H1 (cell line): ENCODE measurements around the gene TPRN. TPM values are rescaled to one million over a fixed set of nuclear protein-coding genes. Genes with fewer than 3 reads are reported as not detected.

Source experiments
- CTCF ChIA-PET: fragments of 300-600 bp; sonication (Branson Sonifier 250); formaldehyde crosslinking; loops from one replicate; lab custom pipeline; 2021; ENCODE audit not compliant: partially characterized antibody; lab: Charles Lee
- POLR2A ChIA-PET: fragments of 300-600 bp; sonication (Branson Sonifier 250); formaldehyde crosslinking; loops from one replicate; lab custom pipeline; 2021; ENCODE audit warnings: inconsistent platforms; ENCODE audit not compliant: partially characterized antibody; lab: Charles Lee
- DNase-seq, 2 experiments: peaks; one replicate each; pipeline versions ENCODE4 v3.0.0 to v3.0.0-alpha.2; 2010 to 2022; ENCODE audit warnings: low spot score in 2 of 2, low read depth in 1 of 2, mixed read lengths in 1 of 2
- FAIRE-seq: peaks from 2 replicates; lab custom pipeline; 2011; peaks lifted over from hg19 to GRCh38; lab: Jason Lieb, UNC
- H2AFZ ChIP-seq: 2 replicates; pipeline ENCODE4 v1.8.1; 2012; ENCODE audit warnings: low read length, inconsistent platforms
- H2AK5ac ChIP-seq: 2 replicates; pipeline ENCODE4 v1.6.1; 2013; ENCODE audit warnings: low read depth, low read length
- H2BK120ac ChIP-seq: replicated peaks from 2 replicates; pipeline ENCODE3; 2013; ENCODE audit warnings: low read depth, low read length, inconsistent platforms
- H2BK12ac ChIP-seq: 2 replicates; pipeline ENCODE4 v1.6.1; 2013; ENCODE audit warnings: low read depth, low read length
- H2BK15ac ChIP-seq: 2 replicates; pipeline ENCODE4 v1.6.1; 2013; ENCODE audit warnings: low read length
- H2BK20ac ChIP-seq: 2 replicates; pipeline ENCODE4 v1.6.1; 2013; ENCODE audit warnings: low read length
- H2BK5ac ChIP-seq: 2 replicates; pipeline ENCODE4 v1.6.1; 2013; ENCODE audit warnings: low read depth, low read length
- H3K14ac ChIP-seq: 2 replicates; pipeline ENCODE4 v1.6.1; 2013; ENCODE audit warnings: inconsistent platforms; ENCODE audit not compliant: insufficient read length
- H3K18ac ChIP-seq: 2 replicates; pipeline ENCODE4 v1.6.1; 2013; ENCODE audit warnings: low read length; ENCODE audit errors: extremely low read depth
- H3K23ac ChIP-seq: 2 replicates; pipeline ENCODE4 v1.6.1; 2013; ENCODE audit warnings: inconsistent platforms; ENCODE audit not compliant: insufficient read length
- H3K23me2 ChIP-seq: 2 replicates; pipeline ENCODE4 v1.6.1; 2013; ENCODE audit warnings: low read depth, low read length
- H3K27ac ChIP-seq: 2 replicates; pipeline ENCODE4 v1.6.1; 2011; ENCODE audit warnings: low read depth, low read length, inconsistent platforms
- H3K27me3 ChIP-seq, 4 experiments: replicated peaks in 1 of 4; 1 replicate in 1 of 4; 2 replicates in 3 of 4; pipeline versions ENCODE4 v1.6.1 to v1.8.1; 2011 to 2013; ENCODE audit warnings: low read length in 3 of 4, mild to moderate bottlenecking in 3 of 4, inconsistent platforms in 2 of 4, mixed read lengths in 2 of 4, moderate library complexity in 1 of 4; ENCODE audit not compliant: control insufficient read depth in 3 of 4, insufficient read depth in 3 of 4; ENCODE audit errors: extremely low read depth in 1 of 4
- H3K36me3 ChIP-seq, 4 experiments: 2 replicates each; pipeline versions ENCODE4 v1.6.1 to v1.8.1; 2011 to 2013; ENCODE audit warnings: mild to moderate bottlenecking in 4 of 4, low read length in 3 of 4, moderate library complexity in 2 of 4, control low read depth in 1 of 4, inconsistent platforms in 1 of 4; ENCODE audit not compliant: insufficient read depth in 4 of 4, control insufficient read depth in 2 of 4
- H3K4ac ChIP-seq: replicated peaks from 2 replicates; pipeline ENCODE3; 2013; ENCODE audit warnings: low read length, low read depth, mixed read lengths, inconsistent platforms; ENCODE audit not compliant: insufficient read length
- H3K4me1 ChIP-seq, 4 experiments: replicated peaks in 1 of 4; 1 replicate in 1 of 4; 2 replicates in 3 of 4; pipeline versions ENCODE4 v1.6.1 to v1.8.1; 2011 to 2013; ENCODE audit warnings: low read length in 3 of 4, inconsistent platforms in 2 of 4, mixed read lengths in 1 of 4; ENCODE audit not compliant: insufficient read depth in 4 of 4, control insufficient read depth in 3 of 4
- H3K4me2 ChIP-seq, 2 experiments: 2 replicates each; pipeline versions ENCODE4 v1.6.1 to v1.8.1; 2011 to 2013; ENCODE audit warnings: low read depth in 2 of 2, low read length in 2 of 2, control low read depth in 1 of 2, inconsistent platforms in 1 of 2, mild to moderate bottlenecking in 1 of 2; ENCODE audit not compliant: insufficient read depth in 1 of 2
- H3K4me3 ChIP-seq, 4 experiments: fragments of 200-600, 300-600 bp in 1 of 4; sonication (generic), shearing (Covaris generic), sonication (Bioruptor Twin) in 1 of 4; 2 replicates each; pipeline versions ENCODE4 v1.5.1 to v1.8.1; 2011 to 2016; ENCODE audit warnings: low read length in 4 of 4, low read depth in 3 of 4, control low read depth in 2 of 4, inconsistent platforms in 2 of 4, mild to moderate bottlenecking in 2 of 4, mixed read lengths in 1 of 4, moderate library complexity in 1 of 4; ENCODE audit not compliant: insufficient read depth in 2 of 4; ENCODE audit errors: extremely low read depth in 1 of 4
- H3K56ac ChIP-seq: replicated peaks from 2 replicates; pipeline ENCODE3; 2013; ENCODE audit warnings: low read depth, mild to moderate bottlenecking, mixed read lengths, low read length, inconsistent platforms; ENCODE audit not compliant: insufficient read length
- H3K79me1 ChIP-seq: 2 replicates; pipeline ENCODE4 v1.6.1; 2013; ENCODE audit warnings: low read depth, low read length, control low read depth
- H3K79me2 ChIP-seq, 2 experiments: 2 replicates each; pipeline versions ENCODE4 v1.6.1 to v1.8.1; 2012 to 2013; ENCODE audit warnings: low read length in 2 of 2, mild to moderate bottlenecking in 2 of 2, inconsistent platforms in 1 of 2; ENCODE audit not compliant: insufficient read depth in 2 of 2, control insufficient read depth in 1 of 2
- H3K9ac ChIP-seq, 4 experiments: replicated peaks in 1 of 4; 1 replicate in 1 of 4; 2 replicates in 3 of 4; pipeline versions ENCODE4 v1.6.1 to v1.8.1; 2011 to 2013; ENCODE audit warnings: low read depth in 3 of 4, low read length in 3 of 4, control low read depth in 2 of 4, mild to moderate bottlenecking in 2 of 4, moderate library complexity in 2 of 4, inconsistent platforms in 1 of 4; ENCODE audit errors: extremely low read depth in 1 of 4
- H3K9me3 ChIP-seq, 2 experiments: 2 replicates each; pipeline versions ENCODE4 v1.6.1 to v1.8.1; 2012 to 2013; ENCODE audit warnings: mild to moderate bottlenecking in 2 of 2, moderate library complexity in 2 of 2, control low read depth in 1 of 2, inconsistent platforms in 1 of 2, low read depth in 1 of 2, low read length in 1 of 2, mixed read lengths in 1 of 2; ENCODE audit not compliant: insufficient read depth in 2 of 2
- H4K20me1 ChIP-seq, 2 experiments: replicated peaks in 1 of 2; 2 replicates each; pipeline versions ENCODE3 to v1.8.1; 2011 to 2013; ENCODE audit warnings: inconsistent platforms in 2 of 2, low read length in 2 of 2, mild to moderate bottlenecking in 1 of 2; ENCODE audit not compliant: insufficient read depth in 2 of 2, control insufficient read depth in 1 of 2
- H4K5ac ChIP-seq: 2 replicates; pipeline ENCODE4 v1.6.1; 2013; ENCODE audit warnings: low read length, low read depth, mixed read lengths, inconsistent platforms; ENCODE audit not compliant: insufficient read length
- H4K8ac ChIP-seq: 2 replicates; pipeline ENCODE4 v1.8.0; 2013; ENCODE audit warnings: mild to moderate bottlenecking, moderate library complexity, low read length, inconsistent platforms; ENCODE audit not compliant: insufficient read depth; ENCODE audit errors: extremely low read depth
- H4K91ac ChIP-seq: replicated peaks from 2 replicates; pipeline ENCODE3; 2013; ENCODE audit warnings: low read length, mixed read lengths, inconsistent platforms; ENCODE audit not compliant: insufficient read length
- CHD1 ChIP-seq: IDR thresholded peaks from 2 replicates; pipeline ENCODE4 v1.6.1; 2012; ENCODE audit warnings: low read depth, low read length, improper control_type of control experiment
- KDM1A ChIP-seq: fragments of 200-600, 300-600 bp; sonication (generic); IDR thresholded peaks from 2 replicates; pipeline ENCODE4 v1.7.1; 2016; ENCODE audit warnings: mild to moderate bottlenecking, low read length, borderline replicate concordance
- PHF8 ChIP-seq: fragments of 200-600 bp; sonication (generic); conservative IDR thresholded peaks from 2 replicates; pipeline ENCODE4 v1.7.1; 2012; ENCODE audit warnings: low read depth, mild to moderate bottlenecking, inconsistent platforms, low read length, moderate library complexity
- POLR2AphosphoS5 ChIP-seq: IDR thresholded peaks from 2 replicates; pipeline ENCODE4 v1.6.1; 2011; ENCODE audit warnings: low read depth, low read length
- RBBP5 ChIP-seq: IDR thresholded peaks from 2 replicates; pipeline ENCODE4 v1.7.1; 2012; ENCODE audit warnings: low read depth, mild to moderate bottlenecking, inconsistent platforms, low read length, moderate library complexity, borderline replicate concordance
- RNF2 ChIP-seq: fragments of 200-900, 300-1000 bp; sonication (generic); IDR thresholded peaks from 2 replicates; pipeline ENCODE4 v1.7.1; 2016; ENCODE audit warnings: borderline replicate concordance, low read depth, mild to moderate bottlenecking, antibody characterized with exemption, low read length; ENCODE audit not compliant: poor library complexity, severe bottlenecking; ENCODE audit errors: missing control alignments
- RXRA ChIP-seq: IDR thresholded peaks from 2 replicates; pipeline ENCODE4 v1.6.1; 2011; ENCODE audit warnings: low read depth, mild to moderate bottlenecking, low read length, moderate library complexity; ENCODE audit not compliant: insufficient read depth
- WGBS, 2 experiments: shearing (Covaris generic) in 1 of 2; methylation state at CpG; one replicate each; pipeline versions ENCODE4 v1.1.6 to v1.1.7; 2013 to 2015; ENCODE audit warnings: low lambda C conversion rate in 2 of 2, mixed read lengths in 2 of 2, inconsistent platforms in 1 of 2, low coverage in 1 of 2, missing lambda C conversion rate in 1 of 2; ENCODE audit not compliant: insufficient replicate concordance in 2 of 2, insufficient coverage in 1 of 2, insufficient read length in 1 of 2; ENCODE audit errors: extremely low coverage in 1 of 2, missing lambda C conversion rate in 1 of 2; 5-methylcytosine and 5-hydroxymethylcytosine counted together
- polyA plus RNA-seq, 7 experiments: library from polyadenylated mRNA; depleted of rRNA in 3 of 7; stranded (reverse) in 5 of 7; unstranded in 2 of 7; fragments of >200 nt in 5 of 7; fragments of 200-250 nt in 2 of 7; gene quantifications; 1 replicate in 5 of 7; 2 replicates in 1 of 7; 4 replicates in 1 of 7; pipeline versions ENCODE4 v1.2.1 to v1.2.3, GENCODE V29; 2011 to 2013; ENCODE audit warnings: missing spikeins in 2 of 7, mixed read lengths in 2 of 7
- total RNA-seq: library from RNA; stranded (reverse); fragmentation: NEBNext Ultra II Directional; extraction: Animal tissue kit (Norgen Biotek cat#: 25700); gene quantifications from 2 replicates; pipeline ENCODE4 v1.2.1, GENCODE V29; 2021
- TF ChIP-seq, protein P1 (sequence below): IDR thresholded peaks from 2 replicates; pipeline ENCODE4 v1.6.1; 2011; ENCODE audit warnings: low read length, improper control_type of control experiment

The TPRN gene
- total and polyA plus RNA-seq, 2 of the 8 experiments (the other 6 are each of a cell fraction or from before 2014, with no cell fraction given), result 9.7 to 23.2 TPM

- Histone ChIP-seq H3K4me1 (peaks cover 0 to 6% (median 4%) of the 10 kb centered on the region in 4 experiments; a peak in 5 of 7 replicates), H4K91ac (no peak overlapping the region), H4K8ac (no peak overlapping the region), H2BK120ac (no peak overlapping the region), H2BK12ac (no peak overlapping the region), H3K4me3 (no peak overlapping the region), H3K56ac (no peak overlapping the region), H3K23ac (no peak overlapping the region), H2AK5ac (no peak overlapping the region), H3K4ac (no peak overlapping the region), H2BK20ac (no peak overlapping the region), H4K5ac (no peak overlapping the region), H3K23me2 (no peaks in the 10 kb centered on the region), H3K27me3 (no peaks in the 10 kb centered on the region), H3K27ac (no peak overlapping the region), H3K9ac (no peak overlapping the region), H4K20me1 (peaks cover 0 to 16% of the 10 kb centered on the region in 2 experiments), H3K9me3 (no peaks in the 10 kb centered on the region), H3K36me3 (peaks cover 0 to 22% (median 7%) of the 10 kb centered on the region in 4 experiments; a peak in 7 of 8 replicates), H3K79me1 (no peaks in the 10 kb centered on the region; the same call in 1 of the 2 replicates), H2AFZ (no peak overlapping the region), H3K4me2 (no peak overlapping the region), H3K79me2 (no peaks in the 10 kb centered on the region), H3K14ac (no peak overlapping the region), H2BK15ac (no peak overlapping the region), H3K18ac (no peak overlapping the region), H2BK5ac (no peak overlapping the region)
- ChIA-PET POLR2A (interaction anchor here (1.1 to 69.9 kb wide), 9 partner anchors 8 to 100 kb away, joined by 3 to 1462 read pairs (median 7); partner anchors contain the start of genes ANAPC2, NDOR1, NELFB and SLC34A3), CTCF (interaction anchor here (0.7 to 4.0 kb wide), 16 partner anchors 9 to 95 kb away, joined by 3 to 31 read pairs (median 6); partner anchors contain the start of genes ANAPC2, CYSRT1, RNF224 and SSNA1)
- DNase-seq, result no peak
- 89% methylated on average over 20 of the region's 22 CpGs; no CpG with 5 or more reads in 1 of the 2 experiments for WGBS, 2 experiments
- no peak for FAIRE-seq
- TF ChIP-seq KDM1A, result no peak
- TF ChIP-seq PHF8, result no peak
- no peak for TF ChIP-seq RBBP5
- TF ChIP-seq RNF2, result no peak
- TF ChIP-seq POLR2AphosphoS5, result no peak
- TF ChIP-seq CHD1, result no peak
- TF ChIP-seq RXRA, result no peak
- TF ChIP-seq, protein P1, sequence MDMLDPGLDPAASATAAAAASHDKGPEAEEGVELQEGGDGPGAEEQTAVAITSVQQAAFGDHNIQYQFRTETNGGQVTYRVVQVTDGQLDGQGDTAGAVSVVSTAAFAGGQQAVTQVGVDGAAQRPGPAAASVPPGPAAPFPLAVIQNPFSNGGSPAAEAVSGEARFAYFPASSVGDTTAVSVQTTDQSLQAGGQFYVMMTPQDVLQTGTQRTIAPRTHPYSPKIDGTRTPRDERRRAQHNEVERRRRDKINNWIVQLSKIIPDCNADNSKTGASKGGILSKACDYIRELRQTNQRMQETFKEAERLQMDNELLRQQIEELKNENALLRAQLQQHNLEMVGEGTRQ, result no peak
These were observed 14.8 kb upstream of the TPRN start for GRCh38 chr9:137215196-137215986.
